IPS-15b (cell line): ENCODE results near the gene TLK1.

Source experiments
- H3K27me3 ChIP-seq: one replicate; pipeline ENCODE4 v1.6.1; 2013; ENCODE audit warnings: low read length; ENCODE audit not compliant: control insufficient read depth, insufficient read depth
- H3K36me3 ChIP-seq: one replicate; pipeline ENCODE4 v1.6.1; 2013; ENCODE audit warnings: low read length; ENCODE audit not compliant: control insufficient read depth, insufficient read depth
- H3K4me1 ChIP-seq: one replicate; pipeline ENCODE4 v1.6.1; 2013; ENCODE audit warnings: mild to moderate bottlenecking, low read length; ENCODE audit not compliant: control insufficient read depth, insufficient read depth
- H3K4me3 ChIP-seq: one replicate; pipeline ENCODE4 v1.5.1; 2013; ENCODE audit warnings: low read depth, low read length
- H3K9ac ChIP-seq: one replicate; pipeline ENCODE4 v1.6.1; 2013; ENCODE audit warnings: low read depth, mild to moderate bottlenecking, low read length
- H3K9me3 ChIP-seq: one replicate; pipeline ENCODE4 v1.6.1; 2013; ENCODE audit warnings: mild to moderate bottlenecking, low read length; ENCODE audit not compliant: control insufficient read depth, insufficient read depth

The TLK1 gene

DNA sequence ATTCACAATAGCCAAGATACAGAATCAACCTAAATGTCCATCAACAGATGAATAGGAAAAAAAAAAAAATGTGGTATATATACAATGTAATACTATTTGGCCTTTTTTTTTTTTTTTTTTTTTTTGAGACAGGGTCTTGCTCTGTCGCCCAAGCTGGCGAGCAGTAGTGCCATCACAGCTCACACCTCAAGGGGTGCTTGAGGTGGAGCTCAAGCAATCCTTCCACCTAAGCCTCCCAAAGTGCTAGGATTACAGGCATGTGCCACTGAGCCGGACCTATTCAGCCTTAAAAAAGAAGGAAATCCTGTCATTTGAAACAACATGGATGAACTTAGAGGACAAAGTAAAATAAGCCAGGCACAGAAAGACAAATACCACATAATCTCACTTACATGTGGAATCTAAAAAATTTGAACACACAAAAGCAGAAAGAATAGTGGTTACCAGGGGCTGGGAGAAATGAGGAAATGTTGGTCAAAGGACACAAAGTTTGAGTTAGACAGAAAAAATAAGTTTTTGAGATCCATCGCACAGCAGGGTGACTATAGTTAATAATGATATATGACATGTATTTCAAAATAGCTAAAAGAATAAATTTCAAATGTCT is 26.0 kb downstream of the TLK1 start:
- H3K9ac ChIP-seq, result no peak overlapping the region
- no peaks in the 10 kb centered on the region for H3K36me3 ChIP-seq
- no peaks in the 10 kb centered on the region for H3K27me3 ChIP-seq
- peaks cover 5% of the 10 kb centered on the region for H3K4me1 ChIP-seq
- H3K9me3 ChIP-seq, result no peaks in the 10 kb centered on the region
- no peak overlapping the region for H3K4me3 ChIP-seq

GRCh38 chr2:171132086-171132485 is 28.6 kb downstream of the TLK1 start:
- H3K27me3 ChIP-seq, result no peaks in the 10 kb centered on the region
- peaks cover 2% of the 10 kb centered on the region for H3K4me1 ChIP-seq
- H3K9me3 ChIP-seq, result no peaks in the 10 kb centered on the region
- no peaks in the 10 kb centered on the region for H3K36me3 ChIP-seq
- no peak overlapping the region for H3K4me3 ChIP-seq
- H3K9ac ChIP-seq, result no peak overlapping the region

GRCh38 chr2:171128461-171128860 is 32.2 kb downstream of the TLK1 start:
- no peaks in the 10 kb centered on the region for H3K27me3 ChIP-seq
- no peaks in the 10 kb centered on the region for H3K9me3 ChIP-seq
- H3K36me3 ChIP-seq, result no peaks in the 10 kb centered on the region
- H3K4me3 ChIP-seq, result no peak overlapping the region
- H3K4me1 ChIP-seq, result peaks cover 2% of the 10 kb centered on the region
- H3K9ac ChIP-seq, result no peak overlapping the region

- H3K27me3 ChIP-seq, result no peaks in the 10 kb centered on the region
- H3K9me3 ChIP-seq, result no peaks in the 10 kb centered on the region
- no peaks in the 10 kb centered on the region for H3K4me1 ChIP-seq
- H3K4me3 ChIP-seq, result no peak overlapping the region
- no peak overlapping the region for H3K9ac ChIP-seq
- H3K36me3 ChIP-seq, result no peaks in the 10 kb centered on the region
Measured at GRCh38 chr2:171124541-171124940, 36.2 kb downstream of the TLK1 start.

DNA sequence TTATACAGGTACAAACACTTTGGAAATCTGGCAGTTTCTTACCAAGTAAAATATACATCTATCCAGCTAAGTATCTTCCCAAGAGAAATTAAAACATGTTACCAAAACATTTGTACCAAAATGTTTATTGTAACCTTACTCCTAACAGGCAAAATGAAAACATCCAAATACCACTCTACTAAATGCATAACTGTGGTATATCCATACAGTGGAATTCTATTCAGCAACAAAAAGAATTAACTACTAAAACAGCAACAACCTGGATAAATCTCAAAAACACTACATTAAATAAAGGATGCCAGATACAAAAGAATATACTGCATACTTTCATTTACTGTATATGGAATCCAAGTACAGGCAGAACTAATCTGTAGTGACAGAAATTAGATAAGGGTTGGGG is 51.1 kb downstream of the TLK1 start:
- Histone ChIP-seq H3K9ac (no peak overlapping the region), H3K4me3 (no peak overlapping the region), H3K27me3 (no peaks in the 10 kb centered on the region), H3K4me1 (no peaks in the 10 kb centered on the region), H3K36me3 (no peaks in the 10 kb centered on the region), H3K9me3 (no peaks in the 10 kb centered on the region)

GRCh38 chr2:171109020-171109419 is 51.7 kb downstream of the TLK1 start:
- Histone ChIP-seq H3K9me3 (no peaks in the 10 kb centered on the region), H3K4me3 (no peak overlapping the region), H3K27me3 (no peaks in the 10 kb centered on the region), H3K36me3 (no peaks in the 10 kb centered on the region), H3K9ac (no peak overlapping the region), H3K4me1 (no peaks in the 10 kb centered on the region)

- Histone ChIP-seq H3K36me3 (no peaks in the 10 kb centered on the region), H3K9me3 (no peaks in the 10 kb centered on the region), H3K4me3 (no peak overlapping the region), H3K27me3 (no peaks in the 10 kb centered on the region), H3K9ac (no peak overlapping the region), H3K4me1 (no peaks in the 10 kb centered on the region)
Measured at GRCh38 chr2:171107803-171108202, 52.9 kb downstream of the TLK1 start.

GRCh38 chr2:171104379-171104778 is 56.3 kb downstream of the TLK1 start:
- no peak overlapping the region for H3K9ac ChIP-seq
- H3K4me3 ChIP-seq, result no peak overlapping the region
- H3K4me1 ChIP-seq, result no peaks in the 10 kb centered on the region
- H3K27me3 ChIP-seq, result no peaks in the 10 kb centered on the region
- H3K36me3 ChIP-seq, result no peaks in the 10 kb centered on the region
- H3K9me3 ChIP-seq, result no peaks in the 10 kb centered on the region

GRCh38 chr2:171102802-171103201 is 57.9 kb downstream of the TLK1 start:
- no peak overlapping the region for H3K4me3 ChIP-seq
- no peak overlapping the region for H3K9ac ChIP-seq
- H3K27me3 ChIP-seq, result no peaks in the 10 kb centered on the region
- H3K4me1 ChIP-seq, result no peaks in the 10 kb centered on the region
- H3K36me3 ChIP-seq, result no peaks in the 10 kb centered on the region
- no peaks in the 10 kb centered on the region for H3K9me3 ChIP-seq

DNA sequence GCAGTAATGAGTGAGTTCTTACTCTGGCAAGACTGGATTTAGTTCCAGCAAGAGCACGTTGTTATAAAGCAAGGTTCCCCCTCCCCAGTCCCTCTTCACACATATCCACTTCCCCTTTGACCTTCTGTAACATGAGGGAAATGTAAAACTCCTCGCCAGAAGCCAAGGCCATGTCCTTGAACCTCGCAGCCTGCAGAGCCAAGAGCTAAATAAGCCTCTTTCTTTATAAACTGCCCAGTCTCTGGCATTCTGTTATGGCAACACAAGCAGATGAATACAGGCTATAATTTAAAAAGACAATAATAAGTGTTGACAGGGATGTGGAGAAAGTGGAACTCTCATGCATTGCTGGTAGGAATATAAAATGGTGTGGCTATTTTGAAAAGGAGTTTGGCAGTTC is 60.3 kb downstream of the TLK1 start:
- Histone ChIP-seq H3K9ac (no peak overlapping the region), H3K9me3 (no peaks in the 10 kb centered on the region), H3K27me3 (no peaks in the 10 kb centered on the region), H3K4me3 (no peak overlapping the region), H3K36me3 (no peaks in the 10 kb centered on the region), H3K4me1 (no peaks in the 10 kb centered on the region)

DNA sequence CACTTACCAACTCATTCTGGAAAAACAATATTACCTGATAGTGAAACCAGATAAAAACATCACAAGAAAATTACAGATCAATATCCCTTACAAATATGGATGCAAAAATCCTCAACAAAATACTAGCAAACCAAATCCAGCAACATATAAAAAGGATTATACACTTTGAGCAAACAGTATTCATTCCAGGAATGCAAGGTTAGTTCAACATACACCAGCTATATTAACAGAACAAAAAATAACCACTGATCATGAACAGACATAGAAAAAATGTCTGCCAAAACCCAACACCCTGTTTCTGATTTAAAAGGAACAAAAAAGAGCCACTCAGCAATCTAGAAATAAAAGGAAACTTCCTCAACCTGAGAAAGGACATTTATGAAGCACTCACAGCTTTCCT is 62.1 kb downstream of the TLK1 start:
- no peaks in the 10 kb centered on the region for H3K9me3 ChIP-seq
- H3K27me3 ChIP-seq, result no peaks in the 10 kb centered on the region
- H3K4me1 ChIP-seq, result peaks cover 3% of the 10 kb centered on the region
- no peaks in the 10 kb centered on the region for H3K36me3 ChIP-seq
- H3K4me3 ChIP-seq, result no peak overlapping the region
- no peak overlapping the region for H3K9ac ChIP-seq

DNA sequence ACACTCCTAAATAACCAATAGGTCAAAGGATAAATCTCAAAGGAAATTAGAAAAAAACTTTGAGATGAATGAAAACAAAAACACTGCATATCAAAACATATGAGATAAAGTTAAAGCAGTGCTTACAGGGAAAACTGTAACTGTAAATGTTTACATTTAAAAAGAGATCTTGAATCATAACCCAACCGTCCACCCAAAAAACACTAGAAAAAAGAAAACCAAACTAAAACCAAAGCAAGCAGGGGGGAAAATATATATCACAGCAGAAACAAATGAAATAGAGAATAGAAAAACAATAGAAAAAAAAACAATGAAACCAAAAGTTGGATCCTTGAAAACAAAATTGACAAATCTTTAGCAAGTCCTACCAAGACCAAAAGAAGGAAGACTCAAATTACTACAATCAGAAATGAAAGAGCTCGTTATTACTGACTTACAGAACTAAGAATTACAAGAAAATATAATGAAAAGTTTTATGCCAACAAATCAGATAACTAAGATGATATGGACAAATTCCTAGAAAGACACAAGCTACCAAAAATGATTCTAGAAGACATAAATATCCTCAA is 65.6 kb downstream of the TLK1 start:
- H3K27me3 ChIP-seq, result no peaks in the 10 kb centered on the region
- H3K4me3 ChIP-seq, result no peak overlapping the region
- no peak overlapping the region for H3K9ac ChIP-seq
- H3K4me1 ChIP-seq, result peaks cover 6% of the 10 kb centered on the region
- H3K9me3 ChIP-seq, result no peaks in the 10 kb centered on the region
- no peaks in the 10 kb centered on the region for H3K36me3 ChIP-seq
